ENCODE results near the gene ZDHHC4.
A peak's percentile ranks its signal among the peaks of the same experiment; 100 is the strongest.
"Not testable (repeated sequence)": the region's sequence is repeated elsewhere in the genome, so short reads cannot be mapped to it uniquely, and the experiment has no call there.

Gene ZDHHC4

DNA sequence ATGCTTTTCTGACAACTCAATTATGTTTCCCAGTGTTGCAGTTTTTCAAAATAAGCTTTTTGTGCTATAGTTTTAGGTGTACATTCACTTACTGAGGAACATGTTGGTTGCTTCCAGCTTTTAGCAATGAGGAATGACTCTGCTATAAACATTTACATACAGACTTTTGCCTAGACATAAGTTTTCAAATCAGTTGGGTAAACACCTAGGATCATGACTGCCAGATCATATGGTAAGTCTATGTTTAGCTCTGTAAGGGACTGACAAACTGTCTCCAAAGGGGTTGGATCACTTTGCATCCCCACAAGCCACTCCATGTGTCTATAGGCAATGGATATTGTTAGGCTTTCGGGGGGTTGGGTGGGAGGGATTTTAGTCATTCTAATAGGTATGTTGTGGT lies 15.1 kb upstream of the ZDHHC4 start:
- DNase-seq (ENCODE audit: low read depth in 2 of 2), result no peak

DNA sequence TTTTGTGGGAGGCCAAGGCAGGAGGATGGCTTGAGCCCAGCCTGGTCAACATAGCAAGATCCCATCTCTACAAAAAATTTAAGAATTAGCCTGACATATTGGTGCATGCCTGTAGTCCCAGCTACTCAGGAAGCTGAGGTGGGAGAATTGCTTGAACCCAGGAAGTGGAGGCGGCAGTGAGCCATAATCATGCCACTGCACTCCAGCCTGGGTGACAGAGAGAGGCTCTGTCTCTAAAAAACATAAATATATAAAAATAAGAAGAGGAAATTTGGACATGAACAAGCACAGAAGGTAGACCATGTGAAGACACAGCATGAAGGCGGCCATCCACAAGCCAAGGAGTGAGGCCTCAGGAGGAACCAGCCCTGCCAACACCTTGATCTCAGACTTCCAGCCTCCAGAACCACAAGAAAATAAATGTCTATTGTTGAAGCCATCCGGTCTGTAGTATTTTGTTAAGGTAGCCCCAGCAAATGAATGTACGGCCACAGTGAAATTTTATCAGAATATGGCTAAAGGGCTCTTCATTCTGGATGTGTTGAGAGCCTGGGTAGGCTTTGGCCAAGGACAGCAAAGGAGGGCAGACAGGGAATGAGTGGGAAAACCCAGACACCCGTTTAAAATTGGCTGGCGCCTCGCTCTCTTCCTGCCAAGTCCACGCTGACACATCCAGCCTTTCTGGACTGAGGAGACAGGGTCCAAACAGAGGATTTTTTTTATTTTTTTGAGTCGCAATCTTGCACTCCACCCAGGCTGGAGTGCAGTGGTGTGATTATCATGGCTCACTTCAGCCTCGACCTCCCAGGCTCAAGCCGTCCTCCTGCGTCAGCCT lies 13.1 kb upstream of the ZDHHC4 start:
- no peak for DNase-seq (ENCODE audit: low read depth in 2 of 2)

DNA sequence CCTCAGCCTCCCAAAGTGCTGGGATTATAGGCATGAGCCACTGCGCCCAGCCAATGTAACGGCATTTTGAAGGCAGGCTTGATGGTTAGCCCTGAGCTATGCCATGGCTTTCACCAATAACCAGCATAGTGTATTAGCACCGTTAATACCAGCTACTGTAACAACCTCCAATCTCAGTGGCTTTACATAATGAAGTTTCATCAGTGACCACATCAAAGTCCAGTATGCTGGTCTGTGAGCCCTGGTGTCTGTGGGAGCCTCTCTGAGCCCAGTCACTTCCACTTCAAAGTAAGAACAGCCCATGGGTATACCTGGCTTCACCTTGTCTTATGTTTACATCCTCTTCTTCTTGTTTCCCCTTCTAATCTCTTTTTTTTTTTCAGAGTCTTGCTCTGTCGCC lies 11.6 kb upstream of the ZDHHC4 start:
- DNase-seq (ENCODE audit: low read depth in 2 of 2), result no peak

DNA sequence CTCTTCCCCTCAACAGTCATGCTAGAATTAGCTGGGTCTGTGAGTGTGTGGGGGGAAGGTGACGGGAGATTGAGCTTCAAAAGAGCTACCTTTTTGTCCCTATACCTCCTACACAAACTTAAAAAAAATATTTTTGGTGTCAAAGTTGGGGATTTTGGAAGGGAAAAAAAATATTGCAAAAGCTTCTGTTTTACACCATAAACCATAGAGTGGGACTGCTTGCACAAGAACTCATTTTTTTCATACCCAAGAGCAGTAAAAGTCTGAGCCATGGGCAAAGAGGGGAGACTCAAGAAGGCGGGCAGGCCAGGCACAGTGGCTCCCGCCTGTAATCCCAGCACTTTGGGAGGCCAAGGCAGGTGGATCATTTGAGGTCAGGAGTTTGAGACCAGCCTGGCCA lies 9.4 kb upstream of the ZDHHC4 start:
- no peak for DNase-seq (ENCODE audit: low read depth in 2 of 2)

DNA sequence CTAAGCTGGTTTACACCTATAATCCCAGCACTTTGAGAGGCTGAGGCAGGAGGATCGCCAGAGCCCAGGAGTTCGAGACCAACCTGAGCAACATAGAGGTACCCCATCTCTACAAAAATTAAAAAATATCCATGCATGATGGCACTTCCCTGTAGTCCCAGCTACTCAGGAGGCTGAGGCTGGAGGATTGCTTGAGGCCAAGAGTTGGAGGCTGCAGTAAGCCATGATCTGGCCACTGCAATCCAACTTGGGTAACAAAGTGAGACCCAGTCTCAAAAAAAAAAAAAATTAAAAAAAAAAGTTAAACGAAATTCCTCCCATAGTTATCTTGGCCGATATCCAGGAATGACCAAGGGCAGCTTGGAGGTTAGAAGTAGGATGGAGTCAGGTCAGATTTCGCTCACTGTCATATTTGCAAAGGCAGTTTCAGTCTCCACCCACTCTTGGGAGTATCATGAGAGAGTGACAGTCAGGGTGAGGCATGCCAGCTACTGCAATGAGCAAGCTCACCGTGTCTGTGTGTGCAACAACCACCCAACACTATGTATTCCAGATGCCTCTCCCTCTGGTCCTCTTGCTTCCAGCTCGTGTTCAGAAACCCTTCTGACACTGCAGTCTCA lies 6.0 kb upstream of the ZDHHC4 start:
- DNase-seq (ENCODE audit: low read depth in 2 of 2), result no peak

DNA sequence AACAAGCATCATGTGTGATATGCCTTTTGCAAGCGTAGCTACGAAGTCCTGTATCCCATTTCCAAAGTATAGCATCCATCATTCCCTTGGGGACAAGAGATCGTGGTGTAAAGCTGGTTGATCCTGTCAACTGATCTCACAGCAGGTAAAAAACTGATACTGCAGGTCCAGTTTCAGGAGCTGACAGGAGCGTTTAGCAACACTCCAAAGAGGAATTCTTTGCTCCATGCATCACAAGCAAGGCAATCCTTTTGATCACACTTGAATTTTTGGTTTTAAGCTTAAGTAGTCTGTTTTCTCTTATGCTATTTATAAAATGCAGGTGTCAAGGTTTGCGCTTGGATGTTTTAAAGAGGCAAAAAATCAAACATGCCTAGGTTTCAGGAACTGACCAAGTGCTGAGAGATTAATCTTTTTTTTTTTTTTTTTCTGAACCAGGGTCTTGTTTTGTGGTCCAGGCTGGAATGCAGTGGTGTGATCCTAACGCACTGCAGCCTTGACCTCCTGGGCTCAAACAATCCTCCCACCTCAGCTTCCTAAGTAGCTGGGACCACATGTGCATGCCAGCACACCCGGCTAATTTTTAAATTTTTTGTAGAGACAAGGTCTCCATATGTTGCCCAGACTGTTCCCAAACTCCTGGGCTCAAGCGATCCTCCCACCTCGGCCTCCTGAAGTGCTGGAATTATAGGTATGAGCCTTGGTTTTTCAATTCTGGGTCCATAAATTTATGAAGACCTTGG lies 1.8 kb upstream of the ZDHHC4 start:
- no peak for DNase-seq (ENCODE audit: low read depth in 2 of 2)

DNA sequence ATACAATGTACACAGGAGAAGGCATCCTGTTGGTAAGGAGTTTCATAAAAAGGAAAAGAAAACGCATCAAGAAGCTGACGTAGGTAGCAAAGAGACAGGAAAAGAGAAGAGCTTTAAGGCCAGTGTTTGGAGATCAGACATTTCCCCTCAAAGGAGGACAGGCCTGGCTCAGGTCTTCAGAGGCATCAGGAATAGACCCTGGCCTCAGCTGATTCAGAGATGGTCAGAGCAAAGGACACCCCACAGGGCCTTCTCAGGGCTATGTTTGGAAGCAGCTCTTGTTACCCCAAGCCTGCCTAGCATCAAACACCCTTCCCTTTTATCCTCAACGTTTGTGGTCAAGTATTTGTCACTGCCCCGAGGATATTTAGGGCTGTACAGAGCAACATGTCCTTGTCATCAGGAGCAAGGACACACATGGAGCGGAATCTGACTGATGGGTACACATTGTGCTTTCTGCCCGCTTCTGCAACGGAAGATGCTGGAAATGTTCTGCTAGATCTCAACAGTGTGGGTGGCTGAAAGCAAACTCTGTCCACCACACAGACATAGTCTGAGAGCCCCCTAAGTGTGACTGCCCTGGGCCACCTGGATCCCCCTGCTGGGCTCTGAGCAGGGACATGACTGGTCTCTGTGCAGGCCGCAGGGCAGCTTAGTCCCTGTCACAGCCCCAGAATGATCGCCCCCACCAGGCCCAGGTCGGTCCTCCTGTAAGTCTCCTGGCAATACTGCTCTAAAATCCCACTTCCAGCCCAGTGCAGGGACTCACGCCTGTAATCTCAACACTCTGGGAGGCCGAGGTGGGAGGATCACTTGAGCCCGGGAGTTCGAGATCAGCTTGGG lies 1.0 kb upstream of the ZDHHC4 start:
- no peak for DNase-seq (ENCODE audit: low read depth in 2 of 2)

DNA sequence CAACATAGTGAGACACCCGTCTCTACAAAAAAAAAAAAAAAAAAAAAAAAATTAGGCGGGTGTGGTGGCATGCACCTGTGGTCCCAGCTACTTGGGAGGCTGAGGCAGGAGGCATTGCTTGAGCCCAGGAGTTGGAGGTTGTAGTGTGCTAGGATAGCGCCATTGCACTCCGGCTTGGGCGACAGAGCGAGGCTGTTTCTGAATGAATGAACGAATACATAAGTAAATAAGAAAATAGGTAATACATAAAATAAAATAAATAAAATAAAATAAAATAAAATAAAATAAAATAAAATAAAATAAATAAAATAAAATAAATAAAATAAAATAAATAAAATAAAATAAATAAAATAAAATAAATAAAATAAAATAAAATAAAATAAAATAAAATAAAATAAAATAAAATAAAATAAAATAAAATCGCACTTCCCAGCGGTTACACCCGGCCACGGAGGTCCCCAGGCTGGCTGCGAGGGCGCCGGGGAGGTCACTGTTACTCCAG lies 336 bp upstream of the ZDHHC4 start:
- DNase-seq (ENCODE audit: low read depth in 2 of 2), result not testable (repeated sequence)

DNA sequence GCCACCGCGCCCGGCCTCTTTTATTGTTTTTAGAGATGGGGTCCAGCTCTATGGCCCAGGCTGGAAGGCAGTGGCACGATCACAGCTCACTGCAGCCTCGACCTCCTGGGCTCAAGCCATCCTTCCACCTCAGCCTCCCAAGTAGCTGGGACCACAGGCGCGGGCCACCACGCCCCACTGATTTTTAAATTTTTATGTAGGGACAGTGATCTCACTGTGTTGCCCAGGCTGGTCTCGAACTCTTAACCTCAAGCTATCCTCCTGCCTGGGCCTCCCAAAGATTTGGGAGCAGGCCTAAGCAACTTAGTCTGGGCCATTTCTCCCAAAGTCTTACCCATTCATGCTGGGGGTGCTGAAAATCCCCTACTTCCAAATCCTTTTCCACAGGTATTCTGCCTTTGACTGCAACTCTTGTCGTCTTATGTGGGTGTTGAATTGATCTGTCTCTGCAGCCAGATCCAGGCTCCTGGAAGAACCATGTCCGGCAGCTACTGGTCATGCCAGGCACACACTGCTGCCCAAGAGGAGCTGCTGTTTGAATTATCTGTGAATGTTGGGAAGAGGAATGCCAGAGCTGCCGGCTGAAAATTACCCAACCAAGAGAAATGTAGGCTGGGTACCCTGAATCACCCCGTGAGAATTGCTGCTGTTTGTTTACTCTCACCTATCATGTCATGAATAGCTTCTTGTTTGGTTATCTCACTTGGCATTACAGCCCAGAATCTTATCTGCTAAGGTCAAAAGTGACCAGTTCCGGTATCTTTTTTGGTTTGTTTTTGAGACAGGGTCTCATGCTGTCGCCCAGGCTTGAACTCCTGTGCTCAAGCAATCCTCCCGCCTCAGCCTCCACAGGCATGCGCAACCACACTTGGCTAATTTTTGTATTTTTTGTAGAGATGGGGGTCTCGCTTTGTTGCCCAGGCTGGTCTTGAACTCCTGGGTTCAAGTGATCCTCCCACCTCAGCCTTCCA lies 1.1 kb downstream of the ZDHHC4 start:
- DNase-seq (ENCODE audit: low read depth in 2 of 2), result no peak

DNA sequence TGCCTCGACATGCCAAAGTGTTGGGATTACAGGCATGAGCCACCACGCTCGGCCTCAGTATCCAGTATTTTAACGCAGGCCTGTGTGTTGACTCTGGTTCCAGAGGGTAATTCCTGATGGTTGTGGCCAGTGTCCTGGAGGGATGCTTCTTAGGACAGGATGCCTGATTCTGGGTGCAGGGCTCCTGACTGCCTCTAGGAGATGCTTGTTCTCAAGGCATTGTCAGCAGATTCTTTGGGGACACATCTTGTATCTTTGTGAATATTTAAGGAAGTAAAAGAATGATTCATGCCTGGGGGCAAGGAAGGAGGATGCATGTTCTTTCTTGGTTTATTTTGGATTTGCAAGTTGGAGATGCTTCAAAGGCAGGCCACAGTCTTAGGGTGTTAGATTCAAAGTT lies 2.2 kb downstream of the ZDHHC4 start:
- no peak for DNase-seq (ENCODE audit: low read depth in 2 of 2)

DNA sequence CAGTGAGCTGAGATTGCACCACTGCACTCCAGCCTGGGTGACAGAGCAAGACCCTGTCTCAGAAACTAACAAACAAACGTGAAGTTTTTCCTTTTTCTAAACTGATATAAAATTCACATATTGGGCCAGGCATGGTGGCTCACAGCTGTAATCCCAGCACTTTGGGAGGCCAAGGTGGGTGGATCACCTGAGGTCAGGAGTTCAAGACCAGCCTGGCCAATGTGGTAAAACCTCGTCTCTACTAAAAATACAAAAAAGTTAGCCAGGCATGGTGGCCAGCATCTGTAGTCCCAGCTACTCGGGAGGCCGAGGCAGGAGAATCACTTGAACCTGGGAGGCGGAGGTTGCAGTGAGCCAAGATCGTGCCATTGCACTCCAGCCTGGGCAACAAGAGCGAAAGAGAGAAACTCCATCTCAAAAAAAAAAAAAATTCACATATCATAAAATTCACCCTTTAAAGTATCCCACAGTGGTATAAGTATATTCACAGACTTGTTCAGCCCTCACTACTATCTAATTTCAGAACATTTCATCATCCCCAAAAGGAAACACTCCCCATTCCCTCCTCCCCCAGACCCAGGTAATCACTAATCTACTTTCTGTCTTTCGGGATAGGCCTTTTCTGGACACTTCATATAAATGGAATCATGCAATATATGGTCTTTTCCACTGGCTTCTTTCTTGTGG lies 8.6 kb downstream of the ZDHHC4 start:
- not testable (repeated sequence) for DNase-seq (ENCODE audit: low read depth in 2 of 2)

DNA sequence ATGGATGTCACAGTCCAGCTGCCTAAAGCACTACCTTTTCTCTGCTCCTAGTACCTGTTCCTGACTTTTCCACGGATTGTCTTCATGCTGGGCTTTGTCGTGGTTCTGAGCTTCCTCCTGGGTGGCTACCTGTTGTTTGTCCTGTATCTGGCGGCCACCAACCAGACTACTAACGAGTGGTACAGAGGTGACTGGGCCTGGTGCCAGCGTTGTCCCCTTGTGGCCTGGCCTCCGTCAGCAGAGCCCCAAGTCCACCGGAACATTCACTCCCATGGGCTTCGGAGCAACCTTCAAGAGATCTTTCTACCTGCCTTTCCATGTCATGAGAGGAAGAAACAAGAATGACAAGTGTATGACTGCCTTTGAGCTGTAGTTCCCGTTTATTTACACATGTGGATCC lies 11.3 kb downstream of the ZDHHC4 start:
- DNase-seq (ENCODE audit: low read depth in 2 of 2), result no peak

DNA sequence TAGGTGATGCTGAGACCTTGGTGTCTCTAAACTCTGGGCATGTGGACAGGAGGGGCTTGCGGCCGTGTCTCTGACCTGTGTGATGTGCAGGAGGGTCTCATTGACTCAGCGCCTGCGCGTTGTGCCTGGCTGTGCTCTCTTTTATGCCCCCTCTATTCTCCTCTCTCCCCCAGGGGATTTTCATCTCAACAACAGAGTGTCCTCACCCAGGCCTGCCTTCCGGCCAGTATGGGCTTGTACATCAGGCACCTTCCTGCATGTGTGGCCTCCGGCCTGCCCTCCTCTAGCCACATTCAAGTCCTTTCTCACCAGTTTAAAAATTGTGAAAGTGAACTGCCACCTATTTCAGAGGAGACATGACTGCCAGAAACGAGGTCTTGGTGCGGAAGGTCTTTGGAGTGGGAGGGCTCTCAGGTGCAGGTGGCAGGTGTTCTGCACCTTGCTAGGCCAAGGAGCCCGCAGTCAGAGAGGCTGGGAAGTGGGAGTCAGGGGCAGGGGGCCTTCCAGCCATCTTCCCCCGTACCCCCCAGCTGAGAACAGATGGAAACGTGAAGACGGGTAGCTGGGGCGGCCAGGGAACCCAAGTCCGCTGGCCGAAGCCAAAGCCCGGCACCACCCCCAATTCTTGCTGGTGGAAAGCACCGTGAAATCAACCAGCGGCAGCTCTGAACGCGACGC lies 12.0 kb downstream of the ZDHHC4 start:
- DNase-seq (ENCODE audit: low read depth in 2 of 2), result no peak

DNA sequence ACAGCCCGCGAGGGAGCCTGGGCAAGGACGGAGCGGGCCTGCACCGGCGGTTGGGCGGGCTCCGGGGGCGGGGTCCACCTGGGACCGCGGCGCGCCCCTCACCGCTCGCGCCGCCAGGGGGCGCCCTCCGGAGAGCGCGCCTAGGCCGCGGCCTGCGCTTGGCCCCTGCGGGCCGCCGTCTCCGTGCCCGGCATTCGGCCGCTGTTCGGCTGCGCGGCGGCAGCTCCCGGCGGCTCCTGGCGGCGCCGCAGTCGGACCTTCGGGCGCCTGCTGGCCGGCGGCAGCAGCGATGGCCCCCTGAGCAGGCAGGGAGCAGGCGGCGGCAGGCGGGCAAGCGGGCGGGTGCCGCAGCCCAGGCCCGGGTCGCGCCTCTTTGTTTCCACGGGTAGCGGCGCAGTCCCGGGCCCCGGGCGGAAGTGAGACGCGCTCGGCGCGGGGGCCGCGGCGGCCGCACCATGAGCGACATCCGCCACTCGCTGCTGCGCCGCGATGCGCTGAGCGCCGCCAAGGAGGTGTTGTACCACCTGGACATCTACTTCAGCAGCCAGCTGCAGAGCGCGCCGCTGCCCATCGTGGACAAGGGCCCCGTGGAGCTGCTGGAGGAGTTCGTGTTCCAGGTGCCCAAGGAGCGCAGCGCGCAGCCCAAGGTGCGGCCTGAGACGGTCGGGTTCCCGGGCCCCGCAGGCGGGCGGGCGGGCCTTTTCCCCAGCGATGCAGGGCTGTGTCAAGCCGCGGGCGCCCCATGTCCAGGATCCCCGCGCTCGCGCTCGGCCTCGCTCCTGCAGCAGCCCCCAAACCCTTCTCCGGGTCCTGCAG lies 12.8 kb downstream of the ZDHHC4 start, which contains the start of gene INTS15:
Gene INTS15 (plus strand): TSS at position 193 of the 816 bp plus-strand sequence. CDS start 263 bp downstream, at position 456.
- peak; percentile 58 to 73 for DNase-seq (ENCODE audit: low read depth in 2 of 2)

DNA sequence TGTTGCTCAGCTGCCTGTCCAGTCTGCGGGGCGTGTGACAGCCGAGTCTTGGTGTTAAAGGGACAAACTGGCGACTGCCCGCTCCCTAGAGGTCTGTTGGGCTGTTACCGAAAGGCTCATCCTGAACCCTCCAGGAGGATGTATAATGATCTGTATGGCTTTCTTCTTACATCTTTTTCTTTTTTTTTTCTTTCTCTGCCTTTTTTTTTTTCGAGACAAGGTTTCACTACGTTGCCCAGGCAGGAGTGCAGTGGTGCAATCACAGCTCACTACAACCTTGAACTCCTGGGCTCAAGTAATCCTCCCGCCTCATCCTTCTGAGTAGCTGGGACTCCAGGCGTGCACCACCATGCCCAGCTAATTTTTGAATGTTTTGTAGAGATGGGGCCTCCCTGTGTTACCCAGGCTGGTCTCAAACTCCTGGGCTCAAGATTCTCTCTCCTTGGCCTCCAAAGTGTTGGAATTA lies 13.4 kb downstream of the ZDHHC4 start:
- DNase-seq (ENCODE audit: low read depth in 2 of 2), result no peak

DNA sequence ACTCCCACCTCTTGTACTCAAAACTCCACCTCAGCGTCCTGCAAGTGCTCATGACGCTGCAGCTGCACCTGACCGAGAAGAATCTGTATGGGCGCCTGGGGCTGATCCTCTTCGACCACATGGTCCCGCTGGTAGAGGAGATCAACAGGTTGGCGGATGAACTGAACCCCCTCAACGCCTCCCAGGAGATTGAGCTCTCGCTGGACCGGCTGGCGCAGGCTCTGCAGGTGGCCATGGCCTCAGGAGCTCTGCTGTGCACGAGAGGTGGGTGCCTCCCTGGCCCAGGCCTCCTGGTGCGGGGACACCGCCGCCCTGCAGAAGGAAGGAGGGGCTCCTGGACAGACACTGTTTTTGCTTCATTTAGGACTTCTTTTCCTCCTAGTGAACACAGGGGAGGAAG lies 22.8 kb downstream of the ZDHHC4 start:
- no peak for DNase-seq (ENCODE audit: low read depth in 2 of 2)

DNA sequence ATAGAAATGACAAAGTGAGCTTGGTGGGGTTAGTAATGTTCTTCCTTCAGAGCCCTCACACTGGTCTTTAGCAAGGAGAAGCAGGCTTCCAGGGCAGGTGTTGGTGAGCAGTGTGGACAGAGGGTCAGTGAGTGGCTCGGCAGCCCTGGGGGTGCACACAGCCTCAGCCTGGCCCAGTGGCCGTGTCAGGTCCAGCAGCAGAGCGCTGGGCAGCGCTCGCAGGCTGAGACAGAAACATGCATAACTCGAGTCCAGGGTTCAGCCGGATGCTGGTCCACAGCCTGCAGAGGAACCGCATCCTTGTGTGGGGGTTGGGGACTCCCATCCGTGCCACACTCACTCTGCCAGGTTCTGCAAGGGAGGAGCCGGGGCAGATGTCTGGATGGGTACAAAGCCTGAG lies 27.2 kb downstream of the ZDHHC4 start:
- no peak for DNase-seq (ENCODE audit: low read depth in 2 of 2)

All from stimulated activated CD4-positive, alpha-beta T cell treated with anti-CD3 and anti-CD28 coated beads, Interleukin-1b, Interleukin-23, amount 100 ng/mL, for 1 hour (primary cell).